ENCODE data around the gene KPNA1. TPM values are rescaled to one million over a fixed set of nuclear protein-coding genes. Genes with fewer than 3 reads are reported as not detected.

The KPNA1 gene
- total and polyA plus RNA-seq, 4 donors: 10.8 to 55.2 (median 28.9) TPM

DNA sequence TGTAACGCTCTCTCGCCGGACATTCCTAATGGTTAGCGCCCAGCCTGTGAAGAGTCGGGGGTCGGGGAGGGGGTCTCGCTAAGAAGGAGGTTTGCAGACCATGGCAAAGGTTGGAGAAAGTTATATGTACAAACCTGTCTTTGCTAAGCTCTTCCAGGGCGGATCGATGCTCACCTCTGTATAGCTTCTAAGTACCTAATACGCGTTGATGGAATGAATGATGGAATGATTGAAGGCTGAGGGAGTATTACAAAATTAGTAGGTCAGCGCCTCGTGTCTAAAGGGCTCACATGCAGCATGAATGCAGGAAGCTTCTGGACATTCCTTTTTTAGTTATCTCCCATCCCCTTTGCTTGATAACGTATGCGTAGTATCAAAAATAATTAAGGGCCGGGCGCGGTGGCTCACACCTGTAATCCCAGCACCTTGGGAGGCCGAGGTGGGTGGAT is 305 bp upstream of the KPNA1 start:
- Histone ChIP-seq H3K9me3 (ENCODE audit: control insufficient read depth in 4 of 4, insufficient read depth in 3 of 4, low read length in 3 of 4) (no peaks in the 10 kb centered on the region), H3K36me3 (ENCODE audit: control insufficient read depth in 4 of 4, insufficient read depth in 4 of 4, low read length in 4 of 4) (no peaks in the 10 kb centered on the region), H3K4me1 (ENCODE audit: control insufficient read depth in 5 of 5, insufficient read depth in 5 of 5, low read length in 5 of 5) (peaks cover 3 to 20% (median 16%) of the 10 kb centered on the region in 5 donors), H3K4me3 (no peak overlapping the region), H3K9ac (ENCODE audit: insufficient read depth in 1 of 2, low read length in 2 of 2) (peak overlapping the region; percentile 85 to 90), H3K27ac (ENCODE audit: low read depth in 1 of 2, low read length in 1 of 2) (no peak overlapping the region), H3K27me3 (ENCODE audit: control insufficient read depth in 3 of 3, insufficient read depth in 3 of 3, low read length in 2 of 3) (no peaks in the 10 kb centered on the region)
- DNase-seq (no peak), ATAC-seq (ENCODE audit: insufficient read depth, low FRiP score) (no peak)
- TF ChIP-seq CTCF (IDR thresholded peaks at IDR 0.05; ENCODE audit: control extremely low read depth, extremely low read depth): no peak
- 39 to 40% methylated on average over 19 of the region's 19 CpGs for WGBS, 2 donors

GRCh38 chr3:122513386-122514122 is 1.2 kb downstream of the KPNA1 start:
- Histone ChIP-seq H3K4me3 (peak overlapping the region; percentile 67), H3K4me1 (ENCODE audit: control insufficient read depth in 5 of 5, insufficient read depth in 5 of 5, low read length in 5 of 5) (peaks cover 3 to 20% (median 16%) of the 10 kb centered on the region in 5 donors)
- TF ChIP-seq CTCF (IDR thresholded peaks at IDR 0.05; ENCODE audit: control extremely low read depth, extremely low read depth): no peak

GRCh38 chr3:122512284-122512683 is 2.5 kb downstream of the KPNA1 start:
- Histone ChIP-seq H3K36me3 (ENCODE audit: control insufficient read depth in 4 of 4, insufficient read depth in 4 of 4, low read length in 4 of 4) (no peaks in the 10 kb centered on the region), H3K27me3 (ENCODE audit: control insufficient read depth in 3 of 3, insufficient read depth in 3 of 3, low read length in 2 of 3) (no peaks in the 10 kb centered on the region), H3K4me1 (ENCODE audit: control insufficient read depth in 5 of 5, insufficient read depth in 5 of 5, low read length in 5 of 5) (peaks cover 3 to 20% (median 16%) of the 10 kb centered on the region in 5 donors), H3K9me3 (ENCODE audit: control insufficient read depth in 4 of 4, insufficient read depth in 3 of 4, low read length in 3 of 4) (no peaks in the 10 kb centered on the region), H3K9ac (ENCODE audit: insufficient read depth in 1 of 2, low read length in 2 of 2) (no peak overlapping the region), H3K27ac (ENCODE audit: low read depth in 1 of 2, low read length in 1 of 2) (no peak overlapping the region), H3K4me3 (no peak overlapping the region)
- 93 to 96% methylated on average over 15 of the region's 15 CpGs for WGBS, 2 donors
- DNase-seq (no peak), ATAC-seq (ENCODE audit: insufficient read depth, low FRiP score) (no peak)
- no peak for TF ChIP-seq CTCF (IDR thresholded peaks at IDR 0.05; ENCODE audit: control extremely low read depth, extremely low read depth)

More at GRCh38 chr3:122513386-122514122, 1.2 kb downstream of the KPNA1 start:
- H3K9me3 ChIP-seq (ENCODE audit: control insufficient read depth in 4 of 4, insufficient read depth in 3 of 4, low read length in 3 of 4): no peaks in the 10 kb centered on the region
- H3K27ac ChIP-seq (ENCODE audit: low read depth in 1 of 2, low read length in 1 of 2): peak overlapping the region; percentile 94 to 98
- no peaks in the 10 kb centered on the region for H3K36me3 ChIP-seq (ENCODE audit: control insufficient read depth in 4 of 4, insufficient read depth in 4 of 4, low read length in 4 of 4)
- no peaks in the 10 kb centered on the region for H3K27me3 ChIP-seq (ENCODE audit: control insufficient read depth in 3 of 3, insufficient read depth in 3 of 3, low read length in 2 of 3)
- WGBS, 2 donors: 11 to 14% methylated on average over 19 of the region's 19 CpGs
- peak overlapping the region; percentile 33 to 89 for H3K9ac ChIP-seq (ENCODE audit: insufficient read depth in 1 of 2, low read length in 2 of 2)
- DNase-seq: no peak
- no peak for ATAC-seq (ENCODE audit: insufficient read depth, low FRiP score)

All from lung (tissue), 12 donors.